CD4-positive, alpha-beta T cell (primary cell): ENCODE data around the gene NIPAL1. TPM values are rescaled to one million over a fixed set of nuclear protein-coding genes. Genes with fewer than 3 reads are reported as not detected.

Experiments
- ATAC-seq: fragments of 200-7000 bp; cut with Tn5 transposase; one replicate; pipeline ENCODE4 v1.10.0; 2022; ENCODE audit warnings: mild to moderate bottlenecking; ENCODE audit not compliant: poor library complexity
- CTCF ChIA-PET: fragments of 350-600 bp; sonication (Branson Sonifier 250); formaldehyde crosslinking; loops from one replicate; lab custom pipeline; 2021; ENCODE audit warnings: antibody characterized with exemption, inconsistent platforms; lab: Charles Lee
- POLR2A ChIA-PET: fragments of 350-600 bp; sonication (Branson Sonifier 250); formaldehyde crosslinking; loops from one replicate; lab custom pipeline; 2021; ENCODE audit warnings: antibody characterized with exemption, inconsistent platforms; lab: Charles Lee
- DNase-seq, 14 experiments: peaks; one replicate each; pipeline ENCODE4 v3.0.0-alpha.2; 2013 to 2020; ENCODE audit warnings: mixed read lengths in 2 of 14
- H3K27ac ChIP-seq, 2 donors: one replicate each; pipeline versions ENCODE4 v1.5.1 to v1.7.0; 2013; ENCODE audit warnings: low read length in 2 of 2, low read depth in 1 of 2, mild to moderate bottlenecking in 1 of 2
- H3K27me3 ChIP-seq, 2 experiments: 1 replicate in 1 of 2; 2 replicates in 1 of 2; pipeline versions ENCODE4 v1.6.1 to v1.7.0; 2013; ENCODE audit warnings: low read length in 2 of 2, control low read depth in 1 of 2, mild to moderate bottlenecking in 1 of 2, moderate library complexity in 1 of 2; ENCODE audit not compliant: insufficient read depth in 2 of 2, control insufficient read depth in 1 of 2
- H3K36me3 ChIP-seq: one replicate; pipeline ENCODE4 v1.6.1; 2013; ENCODE audit warnings: low read length, control low read depth; ENCODE audit not compliant: insufficient read depth
- H3K4me1 ChIP-seq: one replicate; pipeline ENCODE4 v1.6.1; 2013; ENCODE audit warnings: low read length, control low read depth; ENCODE audit not compliant: insufficient read depth
- H3K4me3 ChIP-seq: one replicate; pipeline ENCODE4 v1.5.1; 2013; ENCODE audit warnings: mild to moderate bottlenecking, low read length, moderate library complexity
- H3K9me3 ChIP-seq, 2 experiments: 1 replicate in 1 of 2; 2 replicates in 1 of 2; pipeline versions ENCODE4 v1.6.1 to v1.7.0; 2013; ENCODE audit warnings: low read length in 2 of 2, mild to moderate bottlenecking in 2 of 2, control low read depth in 1 of 2, moderate library complexity in 1 of 2; ENCODE audit not compliant: control insufficient read depth in 1 of 2, insufficient read depth in 1 of 2
- H3K27ac Mint-ChIP-seq: one replicate; pipeline ENCODE4 v1.8.0; 2020; ENCODE audit warnings: mixed read lengths
- H3K27me3 Mint-ChIP-seq: one replicate; pipeline ENCODE4 v1.8.0; 2021; ENCODE audit warnings: mixed read lengths
- H3K36me3 Mint-ChIP-seq: one replicate; pipeline ENCODE4 v1.8.0; 2021; ENCODE audit warnings: low read depth, mixed read lengths
- H3K4me1 Mint-ChIP-seq: one replicate; pipeline ENCODE4 v1.8.0; 2021; ENCODE audit warnings: low read depth, mixed read lengths
- H3K4me3 Mint-ChIP-seq: one replicate; pipeline ENCODE4 v1.8.0; 2020; ENCODE audit warnings: mild to moderate bottlenecking, mixed read lengths
- H3K9me3 Mint-ChIP-seq: one replicate; pipeline ENCODE4 v1.8.0; 2020; ENCODE audit warnings: mixed read lengths
- CTCF ChIP-seq: fragments of 200-600 bp; IDR thresholded peaks from one replicate; pipeline ENCODE4 v1.8.0; 2022; ENCODE audit warnings: antibody characterized with exemption, mild to moderate bottlenecking
- intact Hi-C, 2 experiments: fragments of 100-400 bp; cut with DNase I in 1 of 2; cut with micrococcal nuclease in 1 of 2; formaldehyde crosslinking; loops; one replicate each; pipeline versions ENCODE4 v1.15.1 to v1.9.0; 2023 to 2025; cut with DNase I, micrococcal nuclease
- total RNA-seq, 174 experiments: library from RNA in 2 of 174; stranded (reverse) in 2 of 174; gene quantifications; one replicate each; pipeline ENCODE4 v1.2.3 and lab custom pipeline; 2021 to 2026

The NIPAL1 gene
- total RNA-seq, 2 experiments from 2014 or later, result 0.45 to 0.85 TPM

GRCh38 chr4:48017108-48017571 is 568 bp downstream of the NIPAL1 start:
- Histone ChIP-seq H3K27ac (no peak overlapping the region), H3K9me3 (no peaks in the 10 kb centered on the region), H3K27me3 (peaks cover 0 to 9% of the 10 kb centered on the region in 2 experiments), H3K4me3 (peak overlapping the region; percentile 65), H3K36me3 (no peaks in the 10 kb centered on the region), H3K4me1 (peaks cover 22% of the 10 kb centered on the region)
- no peaks in the 10 kb centered on the region for H3K36me3 Mint-ChIP-seq
- H3K4me1 Mint-ChIP-seq, result peaks cover 12% of the 10 kb centered on the region
- CTCF ChIA-PET, result interaction anchor here (0.6 kb wide), 1 partner anchor 8 kb away, joined by 3 read pairs; no protein-coding TSS in a partner anchor
- H3K4me3 Mint-ChIP-seq, result peak overlapping the region; percentile 84
- POLR2A ChIA-PET, result no interaction called here
- peak; percentile 28 for ATAC-seq
- no peaks in the 10 kb centered on the region for H3K9me3 Mint-ChIP-seq
- no peak for TF ChIP-seq CTCF
- H3K27me3 Mint-ChIP-seq, result peaks cover 15% of the 10 kb centered on the region
- intact Hi-C loops, result loop anchor here in 1 of 2 experiments (5.0 to 10.0 kb wide), 3 partner anchors 100 to 552 kb away; partner anchors contain the start of gene COMMD8
- H3K27ac Mint-ChIP-seq, result no peak overlapping the region
- DNase-seq, result peak in 7 of 14 experiments; percentile 1 to 42 (median 30)

- peaks cover 0 to 9% of the 10 kb centered on the region in 2 experiments for H3K27me3 ChIP-seq
- H3K9me3 ChIP-seq, result no peaks in the 10 kb centered on the region
- H3K27ac ChIP-seq, result no peak overlapping the region
- Mint-ChIP-seq H3K4me1 (peaks cover 12% of the 10 kb centered on the region), H3K27ac (no peak overlapping the region), H3K27me3 (peaks cover 14% of the 10 kb centered on the region), H3K4me3 (peak overlapping the region; percentile 40), H3K9me3 (no peaks in the 10 kb centered on the region), H3K36me3 (no peaks in the 10 kb centered on the region)
- DNase-seq (no peak), ATAC-seq (no peak)
- ChIA-PET POLR2A (no interaction called here), CTCF (no interaction called here)
- H3K4me1 ChIP-seq, result peaks cover 22% of the 10 kb centered on the region
- intact Hi-C loops, result loop anchor here in 1 of 2 experiments (5.0 to 10.0 kb wide), 3 partner anchors 101 to 553 kb away; partner anchors contain the start of gene COMMD8
- H3K36me3 ChIP-seq, result no peaks in the 10 kb centered on the region
- TF ChIP-seq CTCF, result no peak
- no peak overlapping the region for H3K4me3 ChIP-seq
Measured at GRCh38 chr4:48018112-48018511, 1.5 kb downstream of the NIPAL1 start.

GRCh38 chr4:48021100-48021499 is 4.5 kb downstream of the NIPAL1 start:
- DNase-seq (no peak), ATAC-seq (no peak)
- intact Hi-C loops, result no loop called here

More at GRCh38 chr4:48021100-48021499, 4.5 kb downstream of the NIPAL1 start:
- Mint-ChIP-seq H3K36me3 (no peaks in the 10 kb centered on the region), H3K9me3 (no peaks in the 10 kb centered on the region), H3K4me3 (no peak overlapping the region), H3K4me1 (peaks cover 7% of the 10 kb centered on the region), H3K27me3 (peaks cover under 1% of the 10 kb centered on the region), H3K27ac (no peak overlapping the region)
- Histone ChIP-seq H3K27ac (no peak overlapping the region), H3K9me3 (no peaks in the 10 kb centered on the region), H3K4me1 (peaks cover 14% of the 10 kb centered on the region), H3K4me3 (no peak overlapping the region), H3K27me3 (no peaks in the 10 kb centered on the region), H3K36me3 (no peaks in the 10 kb centered on the region)
- ChIA-PET POLR2A (no interaction called here), CTCF (no interaction called here)
- TF ChIP-seq CTCF, result no peak
